Activated CD8-positive, alpha-beta T cell treated with anti-CD3 and anti-CD28 coated beads for 36 hours (primary cell): ENCODE results near the gene TRMT44. TPM values are rescaled to one million over a fixed set of nuclear protein-coding genes. Genes with fewer than 3 reads are reported as not detected.

Experiments used
- ATAC-seq: fragments of 200-7000 bp; cut with Tn5 transposase; one replicate; pipeline ENCODE4 v1.10.0; 2021; ENCODE audit warnings: mild to moderate bottlenecking, moderate library complexity
- CTCF ChIA-PET: fragments of 350-600 bp; sonication (Branson Sonifier 250); formaldehyde crosslinking; loops from one replicate; lab custom pipeline; 2021; ENCODE audit warnings: antibody characterized with exemption; lab: Charles Lee
- POLR2A ChIA-PET: fragments of 350-600 bp; sonication (Branson Sonifier 250); formaldehyde crosslinking; loops from one replicate; lab custom pipeline; 2021; ENCODE audit warnings: antibody characterized with exemption; lab: Charles Lee
- DNase-seq: peaks from one replicate; pipeline ENCODE4 v3.0.0-alpha.2; 2020
- H3K27ac Mint-ChIP-seq: one replicate; pipeline ENCODE4 v1.8.0; 2021; ENCODE audit warnings: mild to moderate bottlenecking, mixed read lengths
- H3K27me3 Mint-ChIP-seq: one replicate; pipeline ENCODE4 v1.8.0; 2021; ENCODE audit warnings: mixed read lengths
- H3K36me3 Mint-ChIP-seq: one replicate; pipeline ENCODE4 v1.8.0; 2021; ENCODE audit warnings: low read depth, mixed read lengths
- H3K4me1 Mint-ChIP-seq: one replicate; pipeline ENCODE4 v1.8.0; 2021; ENCODE audit warnings: low read depth, mixed read lengths
- H3K4me3 Mint-ChIP-seq: one replicate; pipeline ENCODE4 v1.8.0; 2021; ENCODE audit warnings: mild to moderate bottlenecking, moderate library complexity, mixed read lengths
- H3K9me3 Mint-ChIP-seq: one replicate; pipeline ENCODE4 v1.8.0; 2021; ENCODE audit warnings: mixed read lengths
- intact Hi-C: fragments of 100-400 bp; cut with micrococcal nuclease; formaldehyde crosslinking; loops from one replicate; pipeline ENCODE4 v1.10.0; 2022
- total RNA-seq, 2 experiments: library from RNA; stranded (reverse); gene quantifications; one replicate each; pipeline ENCODE4 v1.2.3, GENCODE V29; 2021
- TF ChIP-seq, protein P1 (sequence below): fragments of 200-600 bp; IDR thresholded peaks from one replicate; pipeline ENCODE4 v1.8.0; 2022; ENCODE audit warnings: antibody characterized with exemption, mild to moderate bottlenecking

Gene TRMT44
- total RNA-seq, 2 experiments from 2014 or later = 25.5 to 26.3 TPM

DNA sequence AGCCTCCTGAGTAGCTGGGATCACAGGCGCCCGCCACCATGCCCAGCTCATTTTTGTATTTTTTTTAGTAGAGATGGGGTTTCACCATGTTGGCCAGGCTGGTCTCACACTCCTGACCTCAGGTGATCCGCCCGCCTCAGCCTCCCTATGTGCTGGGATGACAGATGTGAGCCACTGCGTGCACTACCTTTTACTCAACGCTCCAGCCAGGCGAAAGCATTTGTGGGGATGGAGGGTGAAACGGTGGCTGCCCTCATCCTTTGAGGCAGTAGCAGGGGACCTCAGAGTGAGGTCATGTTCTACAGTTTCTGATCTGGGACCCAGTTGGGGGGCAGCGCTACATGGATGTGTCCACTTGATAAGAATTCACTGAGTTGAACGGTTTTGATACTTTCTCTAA, 73.8 kb downstream of the TRMT44 start:
- Mint-ChIP-seq H3K9me3 (peaks cover 10% of the 10 kb centered on the region), H3K4me1 (no peaks in the 10 kb centered on the region), H3K27me3 (no peaks in the 10 kb centered on the region), H3K36me3 (no peaks in the 10 kb centered on the region), H3K4me3 (no peak overlapping the region), H3K27ac (no peak overlapping the region)
- TF ChIP-seq, protein P1, sequence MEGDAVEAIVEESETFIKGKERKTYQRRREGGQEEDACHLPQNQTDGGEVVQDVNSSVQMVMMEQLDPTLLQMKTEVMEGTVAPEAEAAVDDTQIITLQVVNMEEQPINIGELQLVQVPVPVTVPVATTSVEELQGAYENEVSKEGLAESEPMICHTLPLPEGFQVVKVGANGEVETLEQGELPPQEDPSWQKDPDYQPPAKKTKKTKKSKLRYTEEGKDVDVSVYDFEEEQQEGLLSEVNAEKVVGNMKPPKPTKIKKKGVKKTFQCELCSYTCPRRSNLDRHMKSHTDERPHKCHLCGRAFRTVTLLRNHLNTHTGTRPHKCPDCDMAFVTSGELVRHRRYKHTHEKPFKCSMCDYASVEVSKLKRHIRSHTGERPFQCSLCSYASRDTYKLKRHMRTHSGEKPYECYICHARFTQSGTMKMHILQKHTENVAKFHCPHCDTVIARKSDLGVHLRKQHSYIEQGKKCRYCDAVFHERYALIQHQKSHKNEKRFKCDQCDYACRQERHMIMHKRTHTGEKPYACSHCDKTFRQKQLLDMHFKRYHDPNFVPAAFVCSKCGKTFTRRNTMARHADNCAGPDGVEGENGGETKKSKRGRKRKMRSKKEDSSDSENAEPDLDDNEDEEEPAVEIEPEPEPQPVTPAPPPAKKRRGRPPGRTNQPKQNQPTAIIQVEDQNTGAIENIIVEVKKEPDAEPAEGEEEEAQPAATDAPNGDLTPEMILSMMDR = no peak
- ChIA-PET CTCF (no interaction called here), POLR2A (interaction anchor here (0.5 kb wide), 1 partner anchor 51 kb away, joined by 3 read pairs; no protein-coding TSS in a partner anchor)
- ATAC-seq (no peak), DNase-seq (no peak)
- intact Hi-C loops = no loop called here

GRCh38 chr4:8515316-8516060, 74.9 kb downstream of the TRMT44 start:
- CTCF ChIA-PET = no interaction called here
- no peaks in the 10 kb centered on the region for H3K27me3 Mint-ChIP-seq
- no peak overlapping the region for H3K4me3 Mint-ChIP-seq

GRCh38 chr4:8516061-8516573, 75.5 kb downstream of the TRMT44 start:
- Mint-ChIP-seq H3K36me3 (no peaks in the 10 kb centered on the region), H3K4me1 (no peaks in the 10 kb centered on the region), H3K4me3 (no peak overlapping the region), H3K27me3 (no peaks in the 10 kb centered on the region), H3K27ac (no peak overlapping the region), H3K9me3 (peaks cover 12% of the 10 kb centered on the region)
- POLR2A ChIA-PET = no interaction called here
- DNase-seq = no peak
- CTCF ChIA-PET = no interaction called here
- no peak for ATAC-seq
- intact Hi-C loops = no loop called here
- TF ChIP-seq, protein P1 = no peak

More at GRCh38 chr4:8515316-8516060, 74.9 kb downstream of the TRMT44 start:
- Mint-ChIP-seq H3K9me3 (peaks cover 12% of the 10 kb centered on the region), H3K36me3 (no peaks in the 10 kb centered on the region), H3K27ac (no peak overlapping the region), H3K4me1 (no peaks in the 10 kb centered on the region)
- POLR2A ChIA-PET = no interaction called here
- ATAC-seq = no peak
- TF ChIP-seq, protein P1 = no peak
- no peak for DNase-seq
- intact Hi-C loops = no loop called here

GRCh38 chr4:8516996-8517550, 76.5 kb downstream of the TRMT44 start:
- DNase-seq (no peak), ATAC-seq (no peak)
- no peaks in the 10 kb centered on the region for H3K4me1 Mint-ChIP-seq
- no peaks in the 10 kb centered on the region for H3K27me3 Mint-ChIP-seq
- no peak overlapping the region for H3K27ac Mint-ChIP-seq
- TF ChIP-seq, protein P1 = no peak
- intact Hi-C loops = no loop called here
- POLR2A ChIA-PET = no interaction called here
- peaks cover 13% of the 10 kb centered on the region for H3K9me3 Mint-ChIP-seq
- CTCF ChIA-PET = no interaction called here
- no peak overlapping the region for H3K4me3 Mint-ChIP-seq
- H3K36me3 Mint-ChIP-seq = no peaks in the 10 kb centered on the region

DNA sequence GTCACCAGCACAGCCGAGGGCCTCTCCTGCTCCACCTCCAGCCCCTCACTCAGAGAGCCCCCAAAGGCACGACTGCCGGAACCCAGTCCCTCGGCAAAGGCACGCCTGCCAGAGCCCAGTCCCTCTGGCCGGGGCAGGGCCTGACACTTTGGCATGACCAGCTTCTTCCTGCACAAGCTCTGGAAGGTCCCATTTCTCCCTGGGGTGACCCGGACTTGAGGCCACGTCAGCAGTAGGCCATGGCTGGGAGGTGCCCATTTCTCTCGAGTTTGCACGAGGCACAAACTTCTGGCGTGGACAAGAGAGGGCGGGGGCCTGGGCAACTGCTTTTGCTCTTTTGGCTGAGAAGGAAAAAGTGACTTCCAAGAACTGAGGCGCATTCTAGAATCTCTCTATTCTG, 77.4 kb downstream of the TRMT44 start:
- Mint-ChIP-seq H3K27me3 (no peaks in the 10 kb centered on the region), H3K36me3 (no peaks in the 10 kb centered on the region), H3K9me3 (peaks cover 12% of the 10 kb centered on the region), H3K4me1 (no peaks in the 10 kb centered on the region), H3K27ac (no peak overlapping the region), H3K4me3 (no peak overlapping the region)
- intact Hi-C loops = no loop called here
- TF ChIP-seq, protein P1 = no peak
- ChIA-PET CTCF (no interaction called here), POLR2A (no interaction called here)
- no peak for DNase-seq
- ATAC-seq = no peak
